Lower lobe of right lung (tissue), 2 donors: ENCODE data around the gene CEACAM6. TPM values are rescaled to one million over a fixed set of nuclear protein-coding genes. Genes with fewer than 3 reads are reported as not detected.
A peak's percentile ranks its signal among the peaks of the same experiment; 100 is the strongest.

Source experiments
- ATAC-seq, 2 donors: fragments of 200-7000 bp; cut with Tn5 transposase; one replicate each; pipeline ENCODE4 v1.9.1; 2020 to 2022; ENCODE audit warnings: mild to moderate bottlenecking in 2 of 2, moderate library complexity in 2 of 2
- DNase-seq: peaks from one replicate; pipeline ENCODE4 v3.0.0-alpha.2; 2020
- H3K27ac ChIP-seq: fragments of 200-600 bp; one replicate; pipeline ENCODE4 v1.8.0; 2022
- H3K27me3 ChIP-seq: fragments of 200-600 bp; one replicate; pipeline ENCODE4 v1.8.0; 2022; ENCODE audit warnings: low read depth
- H3K36me3 ChIP-seq: fragments of 200-600 bp; one replicate; pipeline ENCODE4 v1.8.0; 2022; ENCODE audit warnings: mild to moderate bottlenecking
- H3K4me1 ChIP-seq: fragments of 200-600 bp; one replicate; pipeline ENCODE4 v1.8.0; 2022
- H3K4me3 ChIP-seq: fragments of 200-600 bp; one replicate; pipeline ENCODE4 v1.8.0; 2022; ENCODE audit warnings: mild to moderate bottlenecking
- H3K9me3 ChIP-seq: fragments of 200-600 bp; one replicate; pipeline ENCODE4 v1.8.0; 2022
- CTCF ChIP-seq: fragments of 200-600 bp; IDR thresholded peaks from one replicate; pipeline ENCODE4 v1.8.0; 2022; ENCODE audit warnings: antibody characterized with exemption, mild to moderate bottlenecking
- intact Hi-C: fragments of 100-400 bp; cut with DNase I; formaldehyde crosslinking; loops from one replicate; pipeline ENCODE4 v1.11.0; 2022
- total RNA-seq: library from RNA; stranded (reverse); fragmentation: NEBNext Ultra II Directional; extraction: Animal tissue kit (Norgen Biotek cat#: 25700); gene quantifications from one replicate; pipeline ENCODE4 v1.2.1, GENCODE V29; 2021
- donor health status: DM: no; HTN: yes; CAD: no; lungs with severe emphysema.

Gene CEACAM6
- total RNA-seq, 1 donor from 2014 or later = 369 TPM

DNA sequence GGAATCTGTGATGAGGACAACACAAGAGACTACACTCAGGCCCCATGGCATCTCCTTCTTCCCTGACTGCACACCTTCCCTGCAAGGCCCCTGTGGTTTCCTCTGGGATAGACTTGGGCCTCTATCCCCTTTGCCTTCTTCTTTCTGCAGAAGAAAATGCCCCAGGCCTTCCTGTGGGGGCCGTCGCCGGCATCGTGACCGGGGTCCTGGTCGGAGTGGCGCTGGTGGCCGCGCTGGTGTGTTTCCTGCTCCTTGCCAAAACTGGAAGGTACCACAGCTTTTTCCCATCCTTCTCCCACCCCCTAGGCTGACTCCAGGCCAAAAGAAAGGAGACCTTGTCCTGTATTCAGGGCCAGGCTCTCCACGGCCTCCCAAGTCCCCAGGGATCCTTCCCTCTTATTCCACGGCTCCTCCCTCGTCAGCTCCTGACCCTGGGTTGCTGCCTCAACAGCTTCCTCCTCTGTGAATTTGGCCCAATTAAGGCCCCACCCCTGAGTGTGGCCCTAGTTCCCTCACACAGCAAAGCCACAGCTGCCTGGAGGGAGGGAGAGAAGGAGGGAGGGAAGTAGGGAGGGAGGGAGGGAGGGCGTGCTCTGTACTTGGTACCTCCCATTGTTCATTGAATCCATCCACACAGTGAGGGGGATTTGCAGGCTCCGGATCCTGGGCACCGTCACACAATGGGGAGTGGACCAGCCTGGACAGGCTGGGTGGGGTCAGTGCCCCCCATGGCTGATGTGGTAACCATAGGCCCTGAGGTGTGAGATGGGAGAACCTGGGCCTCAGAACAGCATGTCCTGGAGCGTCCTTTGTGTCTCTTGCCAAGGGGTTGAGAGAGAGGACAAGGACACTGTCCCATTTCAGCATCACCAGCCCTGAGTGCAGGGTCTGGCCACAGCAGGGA is 53.6 kb downstream of the CEACAM6 start:
- TF ChIP-seq CTCF = no peak
- peaks cover 5% of the 10 kb centered on the region for H3K4me1 ChIP-seq
- ATAC-seq (peak; percentile 54 to 71), DNase-seq (peak; percentile 72)
- peak overlapping the region; percentile 65 for H3K27ac ChIP-seq
- intact Hi-C loops = no loop called here
- no peak overlapping the region for H3K4me3 ChIP-seq
- H3K9me3 ChIP-seq = no peaks in the 10 kb centered on the region
- H3K27me3 ChIP-seq = peaks cover 8% of the 10 kb centered on the region
- H3K36me3 ChIP-seq = no peaks in the 10 kb centered on the region

GRCh38 chr19:41810301-41810700 is 55.0 kb downstream of the CEACAM6 start:
- intact Hi-C loops = no loop called here
- TF ChIP-seq CTCF = no peak
- peak in 1 of 2 donors; percentile 12 for ATAC-seq
- Histone ChIP-seq H3K4me3 (no peak overlapping the region), H3K27me3 (peaks cover 8% of the 10 kb centered on the region), H3K36me3 (no peaks in the 10 kb centered on the region), H3K27ac (peak overlapping the region; percentile 65), H3K9me3 (no peaks in the 10 kb centered on the region), H3K4me1 (peaks cover 5% of the 10 kb centered on the region)
- DNase-seq = no peak

GRCh38 chr19:41811036-41811435 is 55.7 kb downstream of the CEACAM6 start:
- H3K4me1 ChIP-seq = peaks cover 5% of the 10 kb centered on the region
- no peak for TF ChIP-seq CTCF
- intact Hi-C loops = no loop called here
- DNase-seq = no peak
- H3K27ac ChIP-seq = peak overlapping the region; percentile 65
- no peaks in the 10 kb centered on the region for H3K9me3 ChIP-seq
- ATAC-seq = peak; percentile 61 to 67
- no peaks in the 10 kb centered on the region for H3K36me3 ChIP-seq
- H3K27me3 ChIP-seq = peaks cover 8% of the 10 kb centered on the region
- no peak overlapping the region for H3K4me3 ChIP-seq

DNA sequence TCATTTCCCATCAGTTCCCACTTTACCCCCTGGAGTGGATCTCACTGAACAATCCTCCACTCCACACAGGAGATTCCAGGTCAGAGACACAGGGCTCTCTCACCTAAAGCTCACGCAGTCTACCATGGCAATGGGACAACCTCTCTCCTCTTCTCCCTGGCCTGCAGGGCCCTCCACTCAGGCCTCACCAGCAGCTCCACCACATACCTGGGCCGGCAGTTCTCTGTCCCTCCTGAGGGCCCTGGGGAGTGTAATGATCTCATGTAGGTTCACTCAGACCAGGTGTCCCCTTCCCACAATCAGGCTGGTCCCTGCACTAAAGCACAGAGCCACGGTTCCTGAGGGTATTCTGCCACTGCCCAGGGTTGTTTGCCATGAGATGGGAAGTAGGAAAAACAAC is 56.7 kb downstream of the CEACAM6 start:
- TF ChIP-seq CTCF = no peak
- Histone ChIP-seq H3K27ac (no peak overlapping the region), H3K9me3 (no peaks in the 10 kb centered on the region), H3K36me3 (no peaks in the 10 kb centered on the region), H3K27me3 (peaks cover 8% of the 10 kb centered on the region), H3K4me3 (no peak overlapping the region), H3K4me1 (peaks cover 5% of the 10 kb centered on the region)
- DNase-seq = no peak
- intact Hi-C loops = no loop called here
- no peak for ATAC-seq

DNA sequence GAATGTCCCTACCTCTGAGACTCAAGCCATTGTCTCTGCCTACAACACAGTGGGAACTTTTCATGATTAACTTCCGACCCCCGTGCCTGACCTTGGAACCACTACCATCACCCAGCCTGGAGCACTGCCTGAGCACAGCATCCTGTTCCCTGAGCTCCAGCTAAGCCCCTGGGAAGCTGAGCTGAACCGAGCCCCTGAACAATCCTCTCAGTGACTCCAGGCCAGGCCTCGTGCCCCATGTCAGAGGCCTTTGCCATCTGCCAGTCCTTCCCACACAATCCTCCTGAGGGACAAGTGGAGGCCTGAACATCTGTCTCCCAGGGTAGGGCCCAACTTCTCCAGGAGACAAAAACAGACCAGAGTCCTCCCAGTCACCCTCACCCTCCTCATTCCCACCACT is 58.6 kb downstream of the CEACAM6 start:
- Histone ChIP-seq H3K36me3 (no peaks in the 10 kb centered on the region), H3K9me3 (no peaks in the 10 kb centered on the region), H3K27me3 (peaks cover 8% of the 10 kb centered on the region), H3K27ac (no peak overlapping the region), H3K4me1 (peaks cover 5% of the 10 kb centered on the region), H3K4me3 (no peak overlapping the region)
- intact Hi-C loops = no loop called here
- ATAC-seq = no peak
- TF ChIP-seq CTCF = no peak
- DNase-seq = no peak
